ENCODE measurements around the gene CYP46A1.

DNA sequence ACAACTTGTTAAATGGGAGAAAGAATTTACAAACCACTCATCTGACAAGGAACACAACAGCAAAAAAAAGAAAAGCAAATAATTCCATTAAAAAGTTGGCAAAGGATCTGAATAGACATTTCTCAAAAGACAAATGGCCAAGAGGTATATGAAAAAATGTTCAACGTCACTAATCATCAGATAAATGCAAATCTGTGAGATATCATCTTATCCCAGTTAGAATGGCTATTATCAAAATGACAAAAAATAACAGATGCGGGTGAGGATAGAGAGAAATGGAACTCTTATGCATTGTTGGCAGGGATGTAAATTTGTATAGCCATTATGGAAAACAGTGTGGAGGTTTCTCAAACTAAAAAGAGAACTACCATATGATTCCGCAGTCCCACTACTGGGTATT, 29.9 kb downstream of the CYP46A1 start:
- TF ChIP-seq, protein P1, sequence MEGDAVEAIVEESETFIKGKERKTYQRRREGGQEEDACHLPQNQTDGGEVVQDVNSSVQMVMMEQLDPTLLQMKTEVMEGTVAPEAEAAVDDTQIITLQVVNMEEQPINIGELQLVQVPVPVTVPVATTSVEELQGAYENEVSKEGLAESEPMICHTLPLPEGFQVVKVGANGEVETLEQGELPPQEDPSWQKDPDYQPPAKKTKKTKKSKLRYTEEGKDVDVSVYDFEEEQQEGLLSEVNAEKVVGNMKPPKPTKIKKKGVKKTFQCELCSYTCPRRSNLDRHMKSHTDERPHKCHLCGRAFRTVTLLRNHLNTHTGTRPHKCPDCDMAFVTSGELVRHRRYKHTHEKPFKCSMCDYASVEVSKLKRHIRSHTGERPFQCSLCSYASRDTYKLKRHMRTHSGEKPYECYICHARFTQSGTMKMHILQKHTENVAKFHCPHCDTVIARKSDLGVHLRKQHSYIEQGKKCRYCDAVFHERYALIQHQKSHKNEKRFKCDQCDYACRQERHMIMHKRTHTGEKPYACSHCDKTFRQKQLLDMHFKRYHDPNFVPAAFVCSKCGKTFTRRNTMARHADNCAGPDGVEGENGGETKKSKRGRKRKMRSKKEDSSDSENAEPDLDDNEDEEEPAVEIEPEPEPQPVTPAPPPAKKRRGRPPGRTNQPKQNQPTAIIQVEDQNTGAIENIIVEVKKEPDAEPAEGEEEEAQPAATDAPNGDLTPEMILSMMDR (conservative IDR thresholded peaks at IDR 0.05 in 1 of 2, IDR thresholded peaks at IDR 0.05 in 1 of 2; ENCODE audit: low read depth in 1 of 2, low read length in 2 of 2), result no peak
- no peak for TF ChIP-seq EZH2 (IDR thresholded peaks at IDR 0.05; ENCODE audit: low read length, missing control alignments)
